GM12892 (cell line): Measurements from ENCODE around the gene SIDT2.

Experiments used
- DNase-seq: peaks from one replicate; pipeline ENCODE4 v3.0.0; 2011; ENCODE audit not compliant: insufficient read length
- FAIRE-seq: peaks from 2 replicates; lab custom pipeline; 2011; peaks lifted over from hg19 to GRCh38; lab: Jason Lieb, UNC
- POLR2A ChIP-seq: IDR thresholded peaks from 2 replicates; pipeline ENCODE4 v1.6.1; 2011; ENCODE audit warnings: low read depth, low read length, control low read depth
- POLR2AphosphoS5 ChIP-seq: IDR thresholded peaks from 2 replicates; pipeline ENCODE4 v1.6.1; 2011; ENCODE audit warnings: low read depth, low read length, control low read depth
- TAF1 ChIP-seq: IDR thresholded peaks from 2 replicates; pipeline ENCODE4 v1.6.1; 2011; ENCODE audit warnings: low read depth, mild to moderate bottlenecking, control low read depth, low read length, borderline replicate concordance

Gene SIDT2

GRCh38 chr11:117221775-117222517 lies 43.4 kb downstream of the SIDT2 start:
- no peak for TF ChIP-seq POLR2A
- no peak for TF ChIP-seq TAF1
- no peak for TF ChIP-seq POLR2AphosphoS5
- DNase-seq (no peak), FAIRE-seq (no peak)

GRCh38 chr11:117222991-117223740 lies 44.6 kb downstream of the SIDT2 start:
- no peak for FAIRE-seq

GRCh38 chr11:117223741-117224689 lies 45.5 kb downstream of the SIDT2 start:
- TF ChIP-seq TAF1 = no peak
- peak; percentile 53 for TF ChIP-seq POLR2AphosphoS5
- no peak for TF ChIP-seq POLR2A
- FAIRE-seq (peak; percentile 17), DNase-seq (no peak)

More at GRCh38 chr11:117222991-117223740, 44.6 kb downstream of the SIDT2 start:
- TF ChIP-seq POLR2A (no peak), TAF1 (no peak), POLR2AphosphoS5 (0 out of 2 replicates have a peak, but pooled peaks have one; percentile 23)
- DNase-seq = no peak

GRCh38 chr11:117225553-117226170 lies 47.1 kb downstream of the SIDT2 start:
- TF ChIP-seq TAF1 (no peak), POLR2AphosphoS5 (no peak), POLR2A (no peak)
- DNase-seq (no peak), FAIRE-seq (no peak)

GRCh38 chr11:117226388-117227385 lies 48.1 kb downstream of the SIDT2 start:
- TF ChIP-seq TAF1 = no peak
- TF ChIP-seq POLR2AphosphoS5 = no peak
- no peak for TF ChIP-seq POLR2A
- DNase-seq = peak; percentile 55
- FAIRE-seq = peak; percentile 92

- FAIRE-seq (no peak), DNase-seq (no peak)
- TF ChIP-seq POLR2A (no peak), POLR2AphosphoS5 (no peak), TAF1 (no peak)
Measured at GRCh38 chr11:117228091-117228490, 49.5 kb downstream of the SIDT2 start.

GRCh38 chr11:117229411-117229810 lies 50.9 kb downstream of the SIDT2 start:
- DNase-seq (no peak), FAIRE-seq (no peak)
- TF ChIP-seq POLR2AphosphoS5 = no peak
- TF ChIP-seq POLR2A = no peak
- no peak for TF ChIP-seq TAF1

GRCh38 chr11:117229931-117230285 lies 51.4 kb downstream of the SIDT2 start:
- no peak for FAIRE-seq

GRCh38 chr11:117230286-117230961 lies 51.9 kb downstream of the SIDT2 start:
- no peak for TF ChIP-seq TAF1
- TF ChIP-seq POLR2AphosphoS5 = no peak
- TF ChIP-seq POLR2A = 0 out of 2 replicates have a peak, but pooled peaks have one; percentile 24
- DNase-seq (peak; percentile 44), FAIRE-seq (peak; percentile 97)

More at GRCh38 chr11:117229931-117230285, 51.4 kb downstream of the SIDT2 start:
- no peak for TF ChIP-seq POLR2AphosphoS5
- no peak for TF ChIP-seq POLR2A
- TF ChIP-seq TAF1 = no peak
- no peak for DNase-seq
